Activated naive CD8-positive, alpha-beta T cell (primary cell): ENCODE results near the gene SORCS3.

Experiments used
- H3K27ac Mint-ChIP-seq: one replicate; pipeline ENCODE4 v1.8.0; 2021; ENCODE audit warnings: mixed read lengths
- H3K27me3 Mint-ChIP-seq: one replicate; pipeline ENCODE4 v1.8.0; 2021; ENCODE audit warnings: mixed read lengths
- H3K36me3 Mint-ChIP-seq: one replicate; pipeline ENCODE4 v1.8.0; 2021; ENCODE audit warnings: mixed read lengths
- H3K4me1 Mint-ChIP-seq: one replicate; pipeline ENCODE4 v1.8.0; 2021; ENCODE audit warnings: low read depth, mixed read lengths
- H3K4me3 Mint-ChIP-seq: one replicate; pipeline ENCODE4 v1.8.0; 2021; ENCODE audit warnings: mild to moderate bottlenecking, mixed read lengths
- H3K9me3 Mint-ChIP-seq: one replicate; pipeline ENCODE4 v1.8.0; 2021; ENCODE audit warnings: low read depth, mixed read lengths

Gene SORCS3

DNA sequence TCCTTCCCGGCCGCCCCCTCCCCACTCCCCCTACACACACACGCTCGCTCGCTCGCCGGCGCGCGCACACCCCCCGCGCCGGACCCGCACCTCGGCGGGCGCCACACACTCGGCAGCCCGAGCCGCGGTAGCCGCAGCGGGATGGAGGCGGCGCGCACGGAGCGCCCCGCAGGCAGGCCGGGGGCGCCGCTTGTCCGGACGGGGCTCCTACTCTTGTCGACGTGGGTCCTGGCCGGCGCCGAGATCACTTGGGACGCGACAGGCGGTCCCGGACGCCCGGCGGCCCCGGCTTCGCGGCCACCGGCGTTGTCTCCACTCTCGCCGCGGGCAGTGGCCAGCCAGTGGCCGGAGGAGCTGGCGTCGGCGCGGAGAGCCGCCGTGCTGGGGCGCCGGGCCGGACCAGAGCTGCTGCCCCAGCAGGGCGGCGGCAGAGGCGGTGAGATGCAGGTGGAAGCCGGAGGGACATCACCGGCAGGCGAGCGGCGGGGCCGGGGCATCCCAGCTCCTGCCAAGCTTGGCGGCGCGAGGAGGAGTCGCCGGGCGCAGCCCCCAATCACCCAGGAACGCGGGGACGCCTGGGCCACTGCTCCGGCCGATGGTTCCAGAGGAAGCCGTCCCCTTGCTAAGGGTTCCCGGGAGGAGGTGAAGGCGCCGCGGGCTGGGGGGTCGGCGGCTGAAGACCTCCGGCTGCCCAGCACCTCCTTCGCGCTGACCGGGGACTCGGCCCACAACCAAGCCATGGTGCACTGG lies at the start of gene SORCS3:
Gene SORCS3 (plus strand): TSS at position 104 of the 750 bp plus-strand sequence.
- peaks cover 38% of the 10 kb centered on the region for H3K27me3 Mint-ChIP-seq
- H3K4me1 Mint-ChIP-seq, result peaks cover 15% of the 10 kb centered on the region
- no peak within 1 kb of the TSS for H3K27ac Mint-ChIP-seq
- no peaks in the 10 kb centered on the region for H3K36me3 Mint-ChIP-seq
- H3K9me3 Mint-ChIP-seq, result no peaks in the 10 kb centered on the region
- no peak within 1 kb of the TSS for H3K4me3 Mint-ChIP-seq

DNA sequence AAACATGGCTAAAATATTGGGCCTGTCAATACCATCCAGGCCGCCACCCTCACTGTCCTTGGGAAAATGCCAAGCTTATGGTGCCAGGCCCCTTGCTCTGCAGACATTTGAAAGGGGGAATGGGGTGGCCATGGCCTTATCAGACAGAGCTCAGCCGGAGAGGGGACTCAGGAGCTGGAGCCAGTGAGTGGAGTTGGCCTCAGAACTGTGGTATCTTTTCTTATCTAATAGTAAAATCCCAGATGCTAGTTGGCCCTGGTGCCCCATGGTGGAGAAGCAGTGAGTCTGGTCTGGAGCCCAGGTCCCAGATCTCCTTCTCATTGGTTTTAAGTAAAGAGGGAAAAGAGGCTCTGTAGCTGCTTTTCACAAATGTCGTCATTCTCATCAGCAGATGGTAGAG lies 49.6 kb upstream of the SORCS3 start:
- Mint-ChIP-seq H3K27me3 (peaks cover 6% of the 10 kb centered on the region), H3K4me3 (no peak overlapping the region), H3K9me3 (no peaks in the 10 kb centered on the region), H3K27ac (no peak overlapping the region), H3K36me3 (no peaks in the 10 kb centered on the region), H3K4me1 (peaks cover 14% of the 10 kb centered on the region)

DNA sequence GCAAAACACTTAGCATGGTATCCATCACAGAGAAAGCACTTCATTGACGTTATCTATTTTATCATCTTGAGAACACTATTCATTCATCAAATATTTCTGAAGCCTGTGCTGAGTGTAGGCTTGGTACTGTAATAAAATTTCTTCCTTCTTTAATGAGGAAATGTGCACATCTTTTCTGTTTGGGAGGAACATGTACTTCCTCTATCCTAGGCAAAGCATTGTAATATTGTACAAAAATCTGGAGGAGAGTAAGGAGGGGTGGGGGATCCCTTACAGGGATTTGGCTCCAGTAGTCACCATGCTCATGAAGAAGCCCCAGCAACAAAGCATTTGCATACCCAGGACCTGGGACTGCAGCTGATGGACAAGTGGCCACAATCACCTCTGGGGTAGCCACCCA lies 39.9 kb upstream of the SORCS3 start:
- no peaks in the 10 kb centered on the region for H3K4me1 Mint-ChIP-seq

DNA sequence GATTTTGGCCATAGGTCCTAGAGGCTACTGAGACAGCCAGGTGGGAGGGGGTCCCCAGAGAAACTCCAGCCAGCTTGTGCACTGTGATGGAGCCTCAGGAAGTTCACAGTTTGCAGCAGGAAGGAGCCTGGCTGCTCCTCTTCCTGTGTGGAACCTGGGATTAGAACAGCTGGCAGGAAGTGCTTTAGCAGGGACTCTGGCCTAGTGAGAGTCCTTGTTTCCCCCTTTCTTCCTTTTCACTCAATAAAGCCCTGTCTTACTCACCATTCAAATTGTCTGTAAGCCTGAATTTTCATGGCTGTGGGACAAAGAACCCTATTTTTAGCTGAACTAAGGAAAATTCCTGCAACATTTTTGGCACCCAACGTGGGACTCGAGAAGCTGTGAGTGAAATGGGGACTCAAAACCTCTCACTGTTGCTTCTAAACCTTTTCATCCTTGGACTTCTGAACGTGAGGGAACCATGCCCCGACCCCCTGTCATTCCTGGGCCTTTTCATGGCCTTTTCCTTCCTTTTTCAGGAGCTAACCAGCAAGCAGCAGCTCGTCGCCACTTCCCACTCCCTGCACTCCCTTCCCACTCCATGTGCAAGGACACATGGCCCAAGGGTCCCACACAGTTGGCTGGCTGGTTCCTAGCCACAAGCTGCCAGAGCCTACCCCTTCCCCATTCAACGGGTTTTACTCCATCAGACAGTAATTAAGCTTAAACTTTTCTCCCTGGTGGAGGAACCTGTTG lies 32.8 kb upstream of the SORCS3 start:
- Mint-ChIP-seq H3K4me1 (no peaks in the 10 kb centered on the region), H3K27ac (no peak overlapping the region), H3K9me3 (peaks cover 11% of the 10 kb centered on the region), H3K4me3 (no peak overlapping the region), H3K36me3 (peaks cover 2% of the 10 kb centered on the region), H3K27me3 (peaks cover 6% of the 10 kb centered on the region)

More for the DNA sequence above, 39.9 kb upstream of the SORCS3 start:
- peaks cover 12% of the 10 kb centered on the region for H3K27me3 Mint-ChIP-seq
- no peak overlapping the region for H3K27ac Mint-ChIP-seq
- H3K36me3 Mint-ChIP-seq, result no peaks in the 10 kb centered on the region
- no peaks in the 10 kb centered on the region for H3K9me3 Mint-ChIP-seq
- H3K4me3 Mint-ChIP-seq, result no peak overlapping the region

DNA sequence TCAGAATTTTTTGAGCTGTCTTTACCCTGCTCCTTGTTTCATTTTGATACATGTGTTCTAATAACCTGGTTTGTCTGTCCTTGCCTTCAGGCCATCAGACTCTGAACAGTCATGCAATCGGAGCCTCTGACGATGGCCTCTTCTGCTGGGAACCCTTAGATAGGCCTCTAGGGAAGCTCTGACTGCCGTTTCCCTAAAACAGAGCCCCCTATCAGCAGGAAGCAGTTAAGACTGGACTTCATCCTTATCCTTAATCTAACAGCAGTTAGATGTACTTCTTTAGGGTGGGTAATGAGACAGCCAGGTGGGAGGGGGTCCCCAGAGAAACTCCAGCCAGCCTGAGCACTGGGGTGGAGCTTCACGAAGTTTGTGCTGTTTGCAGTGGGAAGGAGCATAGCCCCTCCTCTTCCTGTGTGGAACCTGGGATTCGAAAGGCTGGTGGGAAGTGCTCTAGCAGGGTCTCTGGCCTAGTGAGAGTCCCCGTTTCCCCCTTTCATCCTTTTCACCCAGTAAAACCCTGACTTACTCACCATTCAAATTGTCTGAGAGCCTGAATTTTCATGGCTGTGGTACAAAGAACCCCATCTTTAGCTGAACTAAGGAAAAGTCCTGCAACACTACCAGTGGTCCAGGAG lies 28.4 kb upstream of the SORCS3 start:
- Mint-ChIP-seq H3K4me3 (no peak overlapping the region), H3K36me3 (peaks cover 2% of the 10 kb centered on the region), H3K27me3 (peaks cover 9% of the 10 kb centered on the region), H3K4me1 (no peaks in the 10 kb centered on the region), H3K27ac (no peak overlapping the region), H3K9me3 (peaks cover 11% of the 10 kb centered on the region)

DNA sequence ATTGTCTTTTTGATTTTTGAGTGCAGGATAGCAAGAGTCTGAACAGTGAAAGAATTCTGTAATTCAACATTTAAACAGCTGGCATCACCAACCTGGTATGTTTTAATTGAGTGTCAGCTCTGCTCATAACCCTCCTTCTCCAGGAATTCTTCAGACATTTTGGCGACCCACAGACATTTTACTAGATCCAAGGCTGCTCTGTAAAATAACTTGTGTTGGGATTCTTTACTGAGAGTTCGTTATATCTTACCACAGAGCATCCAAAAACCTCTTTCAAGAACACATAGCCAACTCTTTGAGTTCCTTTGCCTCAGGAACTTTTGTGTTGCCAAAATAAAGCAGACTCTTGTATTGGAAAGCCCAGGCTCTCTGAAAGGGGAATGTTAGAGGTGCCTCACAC lies 27.7 kb upstream of the SORCS3 start:
- peaks cover 11% of the 10 kb centered on the region for H3K9me3 Mint-ChIP-seq
- no peak overlapping the region for H3K27ac Mint-ChIP-seq
- no peaks in the 10 kb centered on the region for H3K4me1 Mint-ChIP-seq
- H3K36me3 Mint-ChIP-seq, result peaks cover 2% of the 10 kb centered on the region
- no peak overlapping the region for H3K4me3 Mint-ChIP-seq
- H3K27me3 Mint-ChIP-seq, result peaks cover 10% of the 10 kb centered on the region

DNA sequence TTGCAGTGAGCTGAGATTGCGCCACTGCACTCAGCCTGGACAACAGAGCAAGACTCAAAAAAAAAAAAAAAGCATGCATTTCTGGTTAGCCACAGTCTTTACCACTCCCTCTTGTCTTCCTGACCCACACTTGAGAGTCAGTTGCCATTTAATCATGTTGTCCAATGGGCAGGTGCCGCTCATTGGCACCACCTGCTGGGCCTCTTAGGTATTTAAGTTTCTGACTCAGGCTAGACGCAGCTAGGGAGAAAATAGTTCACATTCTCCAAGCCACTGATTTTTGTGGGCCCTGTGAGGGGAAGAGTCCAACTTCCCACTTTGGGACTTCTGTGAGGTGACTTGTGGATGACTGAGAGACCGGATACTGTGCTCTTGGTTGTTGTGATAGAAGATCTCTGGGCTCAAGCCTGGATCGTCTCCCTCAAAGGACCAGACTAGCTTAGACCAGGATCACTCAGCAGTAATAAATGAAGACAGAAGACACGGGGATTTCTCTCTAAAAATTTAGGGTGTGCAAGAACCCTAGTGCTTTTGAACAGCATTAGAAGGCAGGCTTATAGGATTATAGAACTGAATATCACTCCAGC lies 26.8 kb upstream of the SORCS3 start:
- Mint-ChIP-seq H3K4me1 (no peaks in the 10 kb centered on the region), H3K27me3 (peaks cover 12% of the 10 kb centered on the region), H3K4me3 (no peak overlapping the region), H3K36me3 (peaks cover 2% of the 10 kb centered on the region), H3K27ac (no peak overlapping the region), H3K9me3 (peaks cover 4% of the 10 kb centered on the region)

DNA sequence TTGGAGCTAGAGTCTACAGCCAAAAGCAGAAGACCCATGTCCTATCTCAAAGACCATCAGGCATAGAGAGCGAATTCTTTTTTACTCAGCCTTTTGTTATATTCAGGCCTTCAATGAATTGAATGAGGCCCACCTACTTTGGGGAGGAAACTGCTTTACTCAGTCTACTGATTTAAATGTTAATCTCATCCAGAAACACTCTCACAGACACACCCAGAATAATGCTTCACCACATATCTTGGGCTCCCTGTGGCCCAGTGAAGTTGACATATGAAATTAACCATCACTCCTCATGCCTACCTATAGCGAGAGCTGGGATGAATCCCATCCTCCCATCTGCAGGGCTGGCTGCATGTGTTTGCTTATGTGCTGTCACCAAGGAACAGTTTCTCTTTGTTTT lies 26.0 kb upstream of the SORCS3 start:
- Mint-ChIP-seq H3K27ac (no peak overlapping the region), H3K4me3 (no peak overlapping the region), H3K27me3 (peaks cover 17% of the 10 kb centered on the region), H3K9me3 (peaks cover under 1% of the 10 kb centered on the region), H3K36me3 (no peaks in the 10 kb centered on the region), H3K4me1 (no peaks in the 10 kb centered on the region)

DNA sequence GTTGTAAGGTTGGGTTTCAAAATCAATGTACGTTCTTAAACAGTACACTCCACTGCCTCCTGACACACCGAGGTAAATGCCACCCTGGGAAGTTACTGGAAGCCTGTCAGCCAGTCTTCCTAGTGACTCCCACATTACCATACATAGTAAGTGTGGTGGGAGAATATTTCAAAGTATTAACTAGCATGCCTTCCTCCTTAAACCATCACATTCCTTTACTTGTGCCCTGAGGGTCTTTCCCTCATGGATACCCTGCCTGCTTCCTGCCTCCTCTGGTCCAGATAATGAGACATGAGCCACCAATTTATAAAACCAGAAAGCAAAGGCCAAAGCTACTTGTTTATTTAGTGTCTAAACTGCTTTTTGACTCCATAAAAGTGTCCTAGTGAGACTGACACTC lies 23.3 kb upstream of the SORCS3 start:
- H3K36me3 Mint-ChIP-seq, result no peaks in the 10 kb centered on the region
- no peak overlapping the region for H3K27ac Mint-ChIP-seq
- no peaks in the 10 kb centered on the region for H3K4me1 Mint-ChIP-seq
- peaks cover 19% of the 10 kb centered on the region for H3K27me3 Mint-ChIP-seq
- no peak overlapping the region for H3K4me3 Mint-ChIP-seq
- H3K9me3 Mint-ChIP-seq, result no peaks in the 10 kb centered on the region

DNA sequence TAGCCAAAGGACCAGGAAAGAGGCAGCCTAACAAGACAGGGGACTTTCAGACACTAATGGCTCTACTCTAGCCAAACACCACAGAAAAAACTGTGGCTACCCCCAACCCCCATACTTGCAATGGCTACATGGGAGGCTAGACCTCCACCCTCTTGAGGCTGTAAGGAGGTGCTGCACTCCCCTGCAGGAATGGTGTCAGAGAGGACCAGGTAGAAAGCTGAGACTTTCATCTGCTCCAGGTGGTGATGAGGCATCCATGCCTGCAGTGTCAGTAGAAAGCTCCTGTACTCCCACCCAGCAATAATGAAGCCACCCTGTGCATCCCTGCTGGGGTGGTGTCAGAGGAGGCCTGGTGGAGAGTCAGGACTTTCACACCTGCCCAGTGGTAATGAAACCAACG lies 18.9 kb upstream of the SORCS3 start:
- no peak overlapping the region for H3K4me3 Mint-ChIP-seq
- no peaks in the 10 kb centered on the region for H3K9me3 Mint-ChIP-seq
- H3K27me3 Mint-ChIP-seq, result peaks cover 25% of the 10 kb centered on the region
- H3K4me1 Mint-ChIP-seq, result no peaks in the 10 kb centered on the region
- no peak overlapping the region for H3K27ac Mint-ChIP-seq
- H3K36me3 Mint-ChIP-seq, result no peaks in the 10 kb centered on the region

DNA sequence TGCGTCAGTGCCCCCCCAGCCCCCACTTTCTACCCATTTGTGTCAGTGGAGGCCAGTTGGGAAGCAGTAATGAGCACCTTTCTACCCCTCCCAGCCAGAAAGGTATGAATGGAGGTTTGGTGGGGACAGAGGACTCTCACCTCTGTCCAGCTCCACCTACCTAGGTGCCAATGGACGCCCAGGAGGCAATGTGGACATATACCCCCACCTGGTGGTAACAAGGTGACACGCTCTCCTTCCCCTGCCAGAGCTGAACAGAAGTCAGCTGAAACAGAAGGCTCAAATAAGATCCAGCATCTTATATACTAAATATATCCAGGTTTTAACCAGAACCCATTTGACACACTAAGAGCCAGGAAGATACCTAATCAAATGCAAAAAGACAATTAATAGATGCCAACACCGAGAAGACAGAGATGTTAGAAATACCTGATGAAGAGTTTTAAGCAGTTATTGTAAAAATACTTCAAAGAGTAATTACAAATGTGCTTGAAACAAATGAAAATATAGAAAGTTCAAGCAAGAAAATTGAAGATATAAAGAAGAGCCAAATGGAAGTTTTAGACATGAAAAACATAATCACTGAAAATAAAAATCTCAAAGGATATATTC lies 18.4 kb upstream of the SORCS3 start:
- no peak overlapping the region for H3K27ac Mint-ChIP-seq
- no peaks in the 10 kb centered on the region for H3K36me3 Mint-ChIP-seq
- H3K9me3 Mint-ChIP-seq, result no peaks in the 10 kb centered on the region
- H3K4me3 Mint-ChIP-seq, result no peak overlapping the region
- no peaks in the 10 kb centered on the region for H3K4me1 Mint-ChIP-seq
- peaks cover 23% of the 10 kb centered on the region for H3K27me3 Mint-ChIP-seq

DNA sequence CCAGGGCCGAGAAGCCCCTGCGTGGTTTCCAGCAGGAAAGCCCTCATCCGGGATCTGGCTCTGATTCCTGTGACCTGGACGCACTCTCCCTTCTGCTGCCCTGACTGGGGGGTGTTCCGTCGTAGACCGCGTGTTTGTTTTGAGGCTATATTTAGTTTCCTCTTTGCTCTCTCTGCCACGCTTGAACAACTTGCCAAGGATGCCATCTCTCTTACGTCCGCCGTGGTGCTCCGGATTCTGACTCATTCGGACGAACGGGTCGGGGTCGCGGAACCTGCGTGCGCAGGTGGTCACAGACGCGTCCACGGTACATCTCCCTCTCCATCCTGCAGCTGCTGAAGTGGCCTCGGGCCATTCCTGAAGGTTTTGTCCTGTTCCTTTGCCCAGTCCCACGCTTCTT lies 10.4 kb upstream of the SORCS3 start:
- Mint-ChIP-seq H3K27ac (no peak overlapping the region), H3K4me1 (no peaks in the 10 kb centered on the region), H3K4me3 (no peak overlapping the region), H3K9me3 (no peaks in the 10 kb centered on the region), H3K36me3 (no peaks in the 10 kb centered on the region), H3K27me3 (peaks cover 17% of the 10 kb centered on the region)

DNA sequence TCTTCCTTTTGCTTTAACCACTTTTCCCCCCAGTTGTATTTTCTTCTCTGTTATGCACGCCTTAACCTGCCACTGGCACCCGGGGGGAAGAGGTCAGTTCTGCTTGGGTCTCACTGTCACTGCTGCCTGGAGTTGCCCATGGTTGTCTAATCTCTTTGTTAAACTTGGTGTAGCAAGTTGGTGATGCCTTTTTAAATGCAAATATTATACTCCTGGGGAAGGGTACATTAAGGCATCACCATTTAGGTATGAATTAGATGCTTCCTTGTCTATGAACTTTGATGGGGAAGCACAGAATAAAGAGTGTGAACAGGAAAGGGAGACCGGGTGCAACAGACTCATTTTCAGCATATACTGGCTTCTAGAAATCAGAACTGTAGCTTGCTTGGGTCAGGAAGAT lies 9.1 kb upstream of the SORCS3 start:
- H3K4me3 Mint-ChIP-seq, result no peak overlapping the region
- no peak overlapping the region for H3K27ac Mint-ChIP-seq
- peaks cover 16% of the 10 kb centered on the region for H3K27me3 Mint-ChIP-seq
- no peaks in the 10 kb centered on the region for H3K4me1 Mint-ChIP-seq
- no peaks in the 10 kb centered on the region for H3K9me3 Mint-ChIP-seq
- H3K36me3 Mint-ChIP-seq, result no peaks in the 10 kb centered on the region

DNA sequence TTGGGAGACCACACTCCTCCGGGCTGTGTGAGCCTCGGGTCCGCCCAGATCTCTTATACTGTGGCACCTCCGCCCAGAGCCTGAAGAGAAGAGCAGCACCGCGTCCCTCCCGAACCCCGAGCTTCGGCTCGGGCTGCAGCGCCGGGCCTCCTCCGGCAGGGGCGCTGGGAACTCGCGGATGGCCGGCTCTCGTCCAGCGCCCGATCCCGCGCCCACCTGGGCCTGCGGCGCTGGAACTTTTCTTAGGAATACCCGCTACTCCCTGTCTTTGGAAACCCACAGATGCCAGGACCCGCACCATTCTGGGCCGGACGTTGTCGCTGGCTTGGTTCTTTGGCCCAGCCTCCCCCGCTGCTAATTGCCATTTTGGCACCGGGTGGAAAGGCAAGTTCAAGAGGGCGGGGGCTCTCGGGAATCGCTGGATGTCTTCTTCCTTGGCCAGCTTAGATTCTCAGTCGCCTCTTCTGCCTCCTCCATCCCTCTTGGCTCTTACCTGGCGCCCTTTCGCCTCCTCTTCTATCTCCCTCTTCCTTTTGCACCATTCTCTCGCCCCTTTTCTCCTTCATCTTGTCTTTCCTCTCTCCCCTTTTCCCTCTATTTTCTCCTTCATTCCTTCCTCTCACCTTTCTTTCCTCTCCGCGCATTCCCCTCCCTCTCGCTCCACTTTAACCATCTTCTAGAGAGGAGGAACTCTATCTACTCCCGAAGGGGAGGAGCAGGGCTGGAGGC lies 2.1 kb upstream of the SORCS3 start:
- H3K27ac Mint-ChIP-seq, result no peak overlapping the region
- H3K4me3 Mint-ChIP-seq, result no peak overlapping the region
- peaks cover 39% of the 10 kb centered on the region for H3K27me3 Mint-ChIP-seq
- H3K4me1 Mint-ChIP-seq, result peaks cover 15% of the 10 kb centered on the region
- H3K36me3 Mint-ChIP-seq, result no peaks in the 10 kb centered on the region
- H3K9me3 Mint-ChIP-seq, result no peaks in the 10 kb centered on the region
